ENCODE data around the gene PLCG2.

DNA sequence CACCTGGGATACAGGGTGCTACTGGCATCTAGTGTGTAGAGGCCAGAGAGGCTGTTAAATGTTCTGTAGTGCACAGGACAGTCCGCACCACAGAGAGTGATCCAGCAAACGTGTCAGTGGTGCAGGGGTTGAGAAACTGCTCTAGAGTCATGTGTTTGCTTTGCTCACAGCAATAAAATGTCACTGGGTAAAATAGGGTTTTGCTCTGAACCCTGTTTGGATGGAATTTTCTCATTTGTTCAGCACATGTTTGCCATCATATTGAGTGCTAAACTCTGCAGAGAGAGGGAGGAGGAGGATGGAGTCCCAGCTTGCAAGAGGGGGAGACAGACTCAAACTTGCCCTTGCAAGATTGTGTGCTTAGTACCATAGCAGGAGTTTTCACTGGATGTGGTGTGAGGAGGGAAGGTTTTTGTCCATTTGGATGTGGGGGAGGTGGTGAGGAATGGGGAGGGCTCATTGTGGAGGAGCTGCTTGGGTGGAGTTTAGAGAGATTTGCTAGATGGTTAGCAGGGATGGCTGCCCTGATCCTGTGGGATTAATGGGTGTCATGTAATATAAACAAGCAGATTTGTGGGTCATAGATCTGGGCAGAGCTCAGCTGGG lies 11.8 kb downstream of the PLCG2 start:
- no peak for TF ChIP-seq POLR2AphosphoS5 (IDR thresholded peaks at IDR 0.05; ENCODE audit: low read depth)
- no peak for TF ChIP-seq SPI1 (IDR thresholded peaks at IDR 0.05; ENCODE audit: borderline replicate concordance, low read depth)
- TF ChIP-seq, protein P1, sequence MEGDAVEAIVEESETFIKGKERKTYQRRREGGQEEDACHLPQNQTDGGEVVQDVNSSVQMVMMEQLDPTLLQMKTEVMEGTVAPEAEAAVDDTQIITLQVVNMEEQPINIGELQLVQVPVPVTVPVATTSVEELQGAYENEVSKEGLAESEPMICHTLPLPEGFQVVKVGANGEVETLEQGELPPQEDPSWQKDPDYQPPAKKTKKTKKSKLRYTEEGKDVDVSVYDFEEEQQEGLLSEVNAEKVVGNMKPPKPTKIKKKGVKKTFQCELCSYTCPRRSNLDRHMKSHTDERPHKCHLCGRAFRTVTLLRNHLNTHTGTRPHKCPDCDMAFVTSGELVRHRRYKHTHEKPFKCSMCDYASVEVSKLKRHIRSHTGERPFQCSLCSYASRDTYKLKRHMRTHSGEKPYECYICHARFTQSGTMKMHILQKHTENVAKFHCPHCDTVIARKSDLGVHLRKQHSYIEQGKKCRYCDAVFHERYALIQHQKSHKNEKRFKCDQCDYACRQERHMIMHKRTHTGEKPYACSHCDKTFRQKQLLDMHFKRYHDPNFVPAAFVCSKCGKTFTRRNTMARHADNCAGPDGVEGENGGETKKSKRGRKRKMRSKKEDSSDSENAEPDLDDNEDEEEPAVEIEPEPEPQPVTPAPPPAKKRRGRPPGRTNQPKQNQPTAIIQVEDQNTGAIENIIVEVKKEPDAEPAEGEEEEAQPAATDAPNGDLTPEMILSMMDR (IDR thresholded peaks at IDR 0.05; ENCODE audit: insufficient read depth, low read length), result no peak
- no peak for TF ChIP-seq REST (IDR thresholded peaks at IDR 0.05; ENCODE audit: insufficient replicate concordance, low read depth)
